ENCODE data around the gene FCHO2. TPM values are rescaled to one million over a fixed set of nuclear protein-coding genes. Genes with fewer than 3 reads are reported as not detected.

Gene FCHO2
- total and polyA plus RNA-seq, 2 of the 4 experiments (the other 2 are of a cell fraction) = 6.1 to 23.5 TPM

- no peak for DNase-seq
- TF ChIP-seq RAD21 (IDR thresholded peaks at IDR 0.05; ENCODE audit: low read length) = no peak
- TF ChIP-seq MAZ (IDR thresholded peaks at IDR 0.05; ENCODE audit: borderline replicate concordance, low read depth, low read length) = no peak
- no peak for TF ChIP-seq FOS (IDR thresholded peaks at IDR 0.05; ENCODE audit: low read depth, low read length)
- TF ChIP-seq, protein P1, sequence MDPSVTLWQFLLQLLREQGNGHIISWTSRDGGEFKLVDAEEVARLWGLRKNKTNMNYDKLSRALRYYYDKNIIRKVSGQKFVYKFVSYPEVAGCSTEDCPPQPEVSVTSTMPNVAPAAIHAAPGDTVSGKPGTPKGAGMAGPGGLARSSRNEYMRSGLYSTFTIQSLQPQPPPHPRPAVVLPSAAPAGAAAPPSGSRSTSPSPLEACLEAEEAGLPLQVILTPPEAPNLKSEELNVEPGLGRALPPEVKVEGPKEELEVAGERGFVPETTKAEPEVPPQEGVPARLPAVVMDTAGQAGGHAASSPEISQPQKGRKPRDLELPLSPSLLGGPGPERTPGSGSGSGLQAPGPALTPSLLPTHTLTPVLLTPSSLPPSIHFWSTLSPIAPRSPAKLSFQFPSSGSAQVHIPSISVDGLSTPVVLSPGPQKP (IDR thresholded peaks at IDR 0.05; ENCODE audit: borderline replicate concordance, low read depth, low read length) = no peak
- TF ChIP-seq POLR2A (IDR thresholded peaks at IDR 0.05; ENCODE audit: low read depth, low read length) = no peak
- no peak for TF ChIP-seq NFE2L2 (IDR thresholded peaks at IDR 0.05; ENCODE audit: low read depth, low read length)
- TF ChIP-seq CEBPB (IDR thresholded peaks at IDR 0.05; ENCODE audit: low read depth, low read length) = no peak
- TF ChIP-seq, protein P2, sequence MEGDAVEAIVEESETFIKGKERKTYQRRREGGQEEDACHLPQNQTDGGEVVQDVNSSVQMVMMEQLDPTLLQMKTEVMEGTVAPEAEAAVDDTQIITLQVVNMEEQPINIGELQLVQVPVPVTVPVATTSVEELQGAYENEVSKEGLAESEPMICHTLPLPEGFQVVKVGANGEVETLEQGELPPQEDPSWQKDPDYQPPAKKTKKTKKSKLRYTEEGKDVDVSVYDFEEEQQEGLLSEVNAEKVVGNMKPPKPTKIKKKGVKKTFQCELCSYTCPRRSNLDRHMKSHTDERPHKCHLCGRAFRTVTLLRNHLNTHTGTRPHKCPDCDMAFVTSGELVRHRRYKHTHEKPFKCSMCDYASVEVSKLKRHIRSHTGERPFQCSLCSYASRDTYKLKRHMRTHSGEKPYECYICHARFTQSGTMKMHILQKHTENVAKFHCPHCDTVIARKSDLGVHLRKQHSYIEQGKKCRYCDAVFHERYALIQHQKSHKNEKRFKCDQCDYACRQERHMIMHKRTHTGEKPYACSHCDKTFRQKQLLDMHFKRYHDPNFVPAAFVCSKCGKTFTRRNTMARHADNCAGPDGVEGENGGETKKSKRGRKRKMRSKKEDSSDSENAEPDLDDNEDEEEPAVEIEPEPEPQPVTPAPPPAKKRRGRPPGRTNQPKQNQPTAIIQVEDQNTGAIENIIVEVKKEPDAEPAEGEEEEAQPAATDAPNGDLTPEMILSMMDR (conservative IDR thresholded peaks at IDR 0.05; ENCODE audit: low read depth, low read length) = no peak
- no peak for TF ChIP-seq CHD1 (IDR thresholded peaks at IDR 0.05; ENCODE audit: low read depth, low read length)
- TF ChIP-seq USF2 (IDR thresholded peaks at IDR 0.05; ENCODE audit: low read depth, low read length) = no peak
- TF ChIP-seq RCOR1 (IDR thresholded peaks at IDR 0.05; ENCODE audit: insufficient replicate concordance, low read length) = no peak
- dilution Hi-C loops (cut with HindIII; ENCODE audit: low sequenced_read_pairs, unreplicated experiment) = no loop called here
Measured at GRCh38 chr5:73104326-73104725, 148.5 kb downstream of the FCHO2 start.

More at GRCh38 chr5:73104326-73104725, 148.5 kb downstream of the FCHO2 start:
- no peak overlapping the region for H3K14ac ChIP-seq (replicated peaks; ENCODE audit: low read depth, low read length)
- H3K27ac ChIP-seq (ENCODE audit: insufficient read depth, low read length) = no peak overlapping the region
- CTCF ChIA-PET = no interaction called here
- in situ Hi-C loops (cut with MboI; ENCODE audit: low sequenced_read_pairs) = no loop called here
- no peak overlapping the region for H4K8ac ChIP-seq (ENCODE audit: low read depth in 2 of 2, low read length in 2 of 2)
- H3K27me3 ChIP-seq (ENCODE audit: control insufficient read depth, insufficient read depth, low read length) = no peaks in the 10 kb centered on the region
- H2BK120ac ChIP-seq (ENCODE audit: low read depth, low read length) = no peak overlapping the region
- intact Hi-C loops (cut with micrococcal nuclease) = no loop called here
- no peak overlapping the region for H3K18ac ChIP-seq (ENCODE audit: low read depth, low read length)
- whole genome bisulfite sequencing, 2 experiments (ENCODE audit: extremely low coverage in 2 of 2, insufficient read length in 1 of 2) = no CpG with 5 or more reads among the region's 1 CpG
- BruUV-seq (replicated peaks) = no TSS peak
- H3K4me2 ChIP-seq (ENCODE audit: low read depth, low read length) = no peak overlapping the region
- no peaks in the 10 kb centered on the region for H3K4me1 ChIP-seq (ENCODE audit: control insufficient read depth, insufficient read depth, low read length)
- no peak overlapping the region for H3K4me3 ChIP-seq (ENCODE audit: insufficient read depth, low read depth, low read length)
- no peak overlapping the region for H3K23ac ChIP-seq (ENCODE audit: low read depth, low read length)
- no peaks in the 10 kb centered on the region for H3K9me3 ChIP-seq (ENCODE audit: control insufficient read depth, insufficient read depth, low read length)
- no peak overlapping the region for H4K5ac ChIP-seq (ENCODE audit: low read depth, low read length)
- no peak overlapping the region for H2BK15ac ChIP-seq (ENCODE audit: low read depth, low read length)
- H4K20me1 ChIP-seq (ENCODE audit: insufficient read depth, low read length) = no peaks in the 10 kb centered on the region
- H3K4ac ChIP-seq (ENCODE audit: low read depth, low read length) = no peak overlapping the region
- H2AFZ ChIP-seq (replicated peaks; ENCODE audit: low read length, poor library complexity) = no peak overlapping the region
- H3K79me1 ChIP-seq (ENCODE audit: low read depth in 1 of 2, low read length in 2 of 2) = no peaks in the 10 kb centered on the region
- H4K91ac ChIP-seq (ENCODE audit: insufficient read depth, low read depth, low read length) = no peak overlapping the region
- no peaks in the 10 kb centered on the region for H3K9me1 ChIP-seq (ENCODE audit: insufficient read depth, low read length)
- no peak overlapping the region for H3K56ac ChIP-seq (ENCODE audit: extremely low read depth, insufficient read depth, low read length)
- no peak overlapping the region for H2AK5ac ChIP-seq (ENCODE audit: low read depth, low read length)
- POLR2A ChIA-PET (ENCODE audit: unreplicated experiment) = no interaction called here
- H3K36me3 ChIP-seq (ENCODE audit: control insufficient read depth, insufficient read depth, low read length) = no peaks in the 10 kb centered on the region
- no peak overlapping the region for H2AK9ac ChIP-seq (replicated peaks; ENCODE audit: low read depth, low read length, poor library complexity)
- no peak overlapping the region for H2BK5ac ChIP-seq (ENCODE audit: low read depth, low read length, poor library complexity, severe bottlenecking)
- H3K9ac ChIP-seq (ENCODE audit: low read depth, low read length) = no peak overlapping the region
- no peak overlapping the region for H2BK20ac ChIP-seq (ENCODE audit: low read depth, low read length)
- no peak for ATAC-seq (ENCODE audit: low read depth)

Measured in IMR-90 (cell line).